ENCODE measurements around the gene SLC13A2. TPM values are rescaled to one million over a fixed set of nuclear protein-coding genes. Genes with fewer than 3 reads are reported as not detected.

Gene SLC13A2
- total and polyA plus RNA-seq, 2 donors (not counting 3 experiments of a cell fraction or from before 2014, with no cell fraction given) = not detected

DNA sequence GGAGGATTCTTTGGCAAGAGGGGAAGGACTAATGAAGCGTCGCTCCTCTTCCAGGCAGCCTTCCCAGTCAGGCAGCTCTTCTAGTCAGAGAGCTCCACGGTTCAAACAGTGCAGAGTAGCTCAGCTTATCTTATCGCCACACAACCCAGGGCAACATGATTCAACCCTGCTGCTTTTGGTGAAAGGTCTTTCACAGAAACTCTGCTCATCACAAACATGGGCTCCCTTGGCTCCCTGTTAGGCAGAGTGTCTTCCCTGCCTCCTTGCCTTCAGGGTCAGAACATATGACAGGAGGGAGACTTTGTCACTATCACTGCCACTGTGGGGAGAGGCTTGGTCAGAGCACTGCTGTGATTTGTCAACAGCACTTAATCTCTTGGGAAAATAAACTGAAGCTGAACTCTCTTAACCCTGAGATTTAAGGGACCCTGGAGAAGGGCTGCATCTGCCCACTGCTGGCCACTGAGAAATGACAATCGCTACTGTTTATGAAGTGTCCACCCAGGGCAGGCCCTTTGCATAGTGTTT, 6.9 kb upstream of the SLC13A2 start:
- H3K79me2 ChIP-seq (ENCODE audit: control insufficient read depth, insufficient read depth, low read length) = no peaks in the 10 kb centered on the region
- H3K9ac ChIP-seq (replicated peaks; ENCODE audit: extremely low read depth, insufficient read depth, low read length) = no peak overlapping the region
- peaks cover 5 to 6% of the 10 kb centered on the region in 2 experiments for H3K27me3 ChIP-seq (ENCODE audit: control insufficient read depth in 2 of 2, insufficient read depth in 2 of 2, low read length in 2 of 2)
- no peaks in the 10 kb centered on the region for H3K36me3 ChIP-seq (ENCODE audit: control insufficient read depth in 2 of 2, extremely low read depth in 1 of 2, insufficient read depth in 2 of 2, low read length in 2 of 2)
- no peak for DNase-seq (ENCODE audit: low read depth, low spot score)
- TF ChIP-seq CTCF (IDR thresholded peaks at IDR 0.05; ENCODE audit: extremely low read depth in 1 of 2, insufficient read depth in 1 of 2, low read depth in 1 of 2, low read length in 2 of 2) = no peak
- no peak for TF ChIP-seq GATA2 (IDR thresholded peaks at IDR 0.05; ENCODE audit: insufficient read depth, insufficient read length, low read depth, low read length)
- no peak for TF ChIP-seq MAX (IDR thresholded peaks at IDR 0.05; ENCODE audit: insufficient read depth, insufficient read length)
- no peak for TF ChIP-seq POLR2A (IDR thresholded peaks at IDR 0.05; ENCODE audit: low read depth, low read length)
- no peak for TF ChIP-seq JUN (IDR thresholded peaks at IDR 0.05; ENCODE audit: borderline replicate concordance, insufficient read depth, insufficient read length, low read depth)
- TF ChIP-seq MYC (IDR thresholded peaks at IDR 0.05; ENCODE audit: low read depth, low read length) = no peak
- no peak for TF ChIP-seq FOS (IDR thresholded peaks at IDR 0.05; ENCODE audit: borderline replicate concordance, insufficient read depth, low read length)
- no peak for TF ChIP-seq POLR2AphosphoS5 (IDR thresholded peaks at IDR 0.05; ENCODE audit: insufficient read depth, low read depth, low read length)
- no peak for TF ChIP-seq EZH2 (IDR thresholded peaks at IDR 0.05; ENCODE audit: borderline replicate concordance, low read depth, low read length, severe bottlenecking)
- CTCF ChIA-PET = interaction anchor here (0.9 to 1.0 kb wide), 2 partner anchors 37 to 61 kb away, joined by 3 read pairs; no protein-coding TSS in a partner anchor
- BruUV-seq (replicated peaks) = no TSS peak
- dilution Hi-C loops (cut with MboI; ENCODE audit: extremely low pct_ligation_motif_present, low sequenced_read_pairs) (no loop called here), intact Hi-C loops (cut with micrococcal nuclease) (no loop called here)
- H3K4me3 ChIP-seq (replicated peaks in 1 of 3; ENCODE audit: insufficient read depth in 1 of 3, low read depth in 1 of 3, low read length in 3 of 3) = no peak overlapping the region
- H2AFZ ChIP-seq (ENCODE audit: low read depth, low read length) = no peak overlapping the region
- POLR2A ChIA-PET = no interaction called here
- H3K4me1 ChIP-seq (ENCODE audit: control insufficient read depth, extremely low read depth, insufficient read depth, low read length) = no peaks in the 10 kb centered on the region
- no peaks in the 10 kb centered on the region for H3K9me1 ChIP-seq (replicated peaks; ENCODE audit: control insufficient read depth, extremely low read depth, insufficient read depth, low read length)
- FAIRE-seq = no peak
- H4K20me1 ChIP-seq (replicated peaks; ENCODE audit: control insufficient read depth, extremely low read depth, insufficient read depth, low read length) = no peaks in the 10 kb centered on the region
- H3K4me2 ChIP-seq (ENCODE audit: insufficient read depth, low read length) = no peak overlapping the region
- no peaks in the 10 kb centered on the region for H3K9me3 ChIP-seq (replicated peaks; ENCODE audit: control insufficient read depth, insufficient read depth, low read length)
- no peak overlapping the region for H3K27ac ChIP-seq (ENCODE audit: insufficient read depth, low read depth, low read length)
